Aorta (tissue), 5 donors: ENCODE measurements around the gene NRP2. TPM values are rescaled to one million over a fixed set of nuclear protein-coding genes. Genes with fewer than 3 reads are reported as not detected.

ENCODE experiments used
- ATAC-seq: fragments of 200-7000 bp; cut with Tn5 transposase; one replicate; pipeline ENCODE4 v1.9.1; 2022; ENCODE audit warnings: moderate library complexity; ENCODE audit not compliant: low FRiP score
- DNase-seq, 2 donors: peaks; one replicate each; pipeline ENCODE4 v3.0.0-alpha.2; 2020
- H3K27ac ChIP-seq, 2 donors: one replicate each; pipeline ENCODE4 v1.5.1; 2013; ENCODE audit warnings: low read length in 2 of 2, mild to moderate bottlenecking in 2 of 2, moderate library complexity in 2 of 2, control low read depth in 1 of 2, inconsistent platforms in 1 of 2, low read depth in 1 of 2
- H3K27me3 ChIP-seq, 2 donors: one replicate each; pipeline ENCODE4 v1.6.1; 2013; ENCODE audit warnings: control low read depth in 1 of 2, low read length in 1 of 2, mild to moderate bottlenecking in 1 of 2, moderate library complexity in 1 of 2; ENCODE audit not compliant: insufficient read depth in 2 of 2, control insufficient read depth in 1 of 2
- H3K36me3 ChIP-seq, 2 donors: one replicate each; pipeline ENCODE4 v1.6.1; 2013; ENCODE audit warnings: control low read depth in 1 of 2, low read length in 1 of 2, mild to moderate bottlenecking in 1 of 2; ENCODE audit not compliant: insufficient read depth in 2 of 2, control insufficient read depth in 1 of 2
- H3K4me1 ChIP-seq, 2 donors: one replicate each; pipeline ENCODE4 v1.6.1; 2013; ENCODE audit warnings: low read length in 2 of 2, control low read depth in 1 of 2, mild to moderate bottlenecking in 1 of 2, moderate library complexity in 1 of 2; ENCODE audit not compliant: insufficient read depth in 2 of 2, control insufficient read depth in 1 of 2
- H3K4me3 ChIP-seq, 2 donors: one replicate each; pipeline ENCODE4 v1.5.1; 2013; ENCODE audit warnings: low read length in 2 of 2, control low read depth in 1 of 2, mild to moderate bottlenecking in 1 of 2
- H3K9me3 ChIP-seq: one replicate; pipeline ENCODE4 v1.6.1; 2013; ENCODE audit warnings: mild to moderate bottlenecking, low read length; ENCODE audit not compliant: control insufficient read depth
- WGBS, 2 donors: extraction: QIAGEN DNeasy Blood & Tissue Kit; methylation state at CpG; one replicate each; pipeline ENCODE4 v1.1.7; 2013; 5-methylcytosine and 5-hydroxymethylcytosine counted together
- intact Hi-C, 2 donors: fragments of 100-400 bp; cut with DNase I; formaldehyde crosslinking; loops; one replicate each; pipeline versions ENCODE4 v1.14.2 to v1.15.0; 2022
- polyA plus RNA-seq, 2 donors: library from polyadenylated mRNA; stranded (reverse); fragments of 200-250 nt; gene quantifications; one replicate each; pipeline ENCODE4 v1.2.3, GENCODE V29; 2013
- total RNA-seq, 2 donors: library from RNA; stranded (reverse); fragmentation: NEBNext Ultra II Directional; extraction: Animal tissue kit (Norgen Biotek cat#: 25700); gene quantifications; one replicate each; pipeline ENCODE4 v1.2.1, GENCODE V29; 2021
- donor health status: healthy with polysubstance abuse.
- donor health status: Bipolar disorder and iron deficiency.
- donor health status: DM: no; HTN: no; CAD: no.
- donor health status: DM: no; HTN: no; CAD: no.
- donor health status: DM: yes; HTN: yes; CAD: no.

The NRP2 gene
- total and polyA plus RNA-seq, 4 donors = 13.6 to 67.3 (median 28.5) TPM

DNA sequence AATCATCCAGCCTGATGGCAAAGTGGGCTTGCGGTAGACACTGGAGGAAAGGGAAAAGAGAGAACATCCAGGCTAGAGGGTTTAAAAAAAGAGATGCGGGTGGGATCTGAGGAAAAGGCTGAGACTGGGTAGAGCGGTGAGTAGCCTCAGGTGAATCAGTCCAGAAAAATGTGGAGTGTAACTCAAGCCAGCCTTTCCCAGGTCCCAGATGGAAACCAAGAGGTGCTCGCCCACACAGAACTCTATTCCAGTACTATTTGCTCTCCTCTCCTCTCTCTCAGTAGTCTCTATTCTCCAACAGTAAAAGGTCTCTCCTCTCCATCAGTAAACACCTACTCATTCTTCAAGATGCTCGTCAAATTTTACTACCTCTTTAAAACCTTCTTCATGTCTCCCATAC, 38.3 kb upstream of the NRP2 start:
- intact Hi-C loops = no loop called here
- H3K27ac ChIP-seq = no peak overlapping the region
- H3K36me3 ChIP-seq = no peaks in the 10 kb centered on the region
- 80 to 89% methylated on average over 5 of the region's 5 CpGs for WGBS, 2 donors
- peaks cover 0 to 3% of the 10 kb centered on the region in 2 donors for H3K4me1 ChIP-seq
- no peak for DNase-seq
- no peaks in the 10 kb centered on the region for H3K27me3 ChIP-seq
- peaks cover 3% of the 10 kb centered on the region for H3K9me3 ChIP-seq
- no peak overlapping the region for H3K4me3 ChIP-seq
- ATAC-seq = no peak

DNA sequence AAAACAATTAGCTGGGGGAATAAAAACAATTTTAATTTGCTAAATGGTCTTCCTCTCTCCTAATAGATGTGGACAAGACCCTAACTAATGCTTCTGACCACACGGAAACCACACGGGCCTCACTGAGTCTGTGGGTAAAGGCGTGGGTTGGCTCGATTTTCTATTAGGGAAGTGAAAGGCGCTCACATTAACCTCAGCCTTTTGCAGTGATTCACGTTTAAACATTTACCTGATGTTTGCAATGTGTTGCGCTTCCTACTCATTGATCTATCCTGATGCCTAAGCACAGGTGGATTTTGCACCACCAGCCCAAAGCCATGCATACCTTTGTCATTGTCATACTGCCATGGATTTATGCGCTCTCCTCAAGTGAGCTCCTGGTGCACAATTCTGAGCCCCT, 35.6 kb upstream of the NRP2 start:
- 90 to 93% methylated on average over 8 of the region's 8 CpGs for WGBS, 2 donors
- Histone ChIP-seq H3K27ac (no peak overlapping the region), H3K4me3 (no peak overlapping the region)

DNA sequence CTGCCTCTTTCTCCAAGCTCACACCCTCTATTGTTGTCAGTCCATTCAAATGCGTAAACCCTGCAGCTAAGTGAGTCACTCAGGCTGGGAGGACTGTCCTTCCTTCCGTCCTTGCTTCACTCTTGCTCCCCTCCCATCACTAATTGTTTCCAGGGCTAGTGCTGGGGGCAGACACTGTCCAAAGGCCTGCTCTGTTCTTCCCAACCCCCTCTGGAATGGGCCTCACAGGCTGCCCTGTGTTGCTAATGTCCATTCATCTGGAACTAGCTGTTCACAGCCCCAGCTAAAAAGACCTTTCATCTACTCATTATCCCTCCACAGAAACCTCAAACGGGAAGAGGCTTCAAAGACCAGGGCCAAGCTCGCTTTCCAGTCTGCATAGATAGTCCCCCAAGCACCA, 31.9 kb upstream of the NRP2 start:
- Histone ChIP-seq H3K27me3 (no peaks in the 10 kb centered on the region), H3K27ac (no peak overlapping the region), H3K36me3 (no peaks in the 10 kb centered on the region), H3K4me3 (no peak overlapping the region), H3K9me3 (no peaks in the 10 kb centered on the region), H3K4me1 (no peaks in the 10 kb centered on the region)
- ATAC-seq = no peak
- WGBS, 2 donors = 83 to 92% methylated on average over 4 of the region's 4 CpGs
- intact Hi-C loops = no loop called here
- DNase-seq = no peak

More for the DNA sequence above, 35.6 kb upstream of the NRP2 start:
- H3K36me3 ChIP-seq = no peaks in the 10 kb centered on the region
- no peaks in the 10 kb centered on the region for H3K27me3 ChIP-seq
- ATAC-seq = no peak
- no peaks in the 10 kb centered on the region for H3K9me3 ChIP-seq
- peaks cover 0 to 3% of the 10 kb centered on the region in 2 donors for H3K4me1 ChIP-seq
- intact Hi-C loops = no loop called here
- no peak for DNase-seq

DNA sequence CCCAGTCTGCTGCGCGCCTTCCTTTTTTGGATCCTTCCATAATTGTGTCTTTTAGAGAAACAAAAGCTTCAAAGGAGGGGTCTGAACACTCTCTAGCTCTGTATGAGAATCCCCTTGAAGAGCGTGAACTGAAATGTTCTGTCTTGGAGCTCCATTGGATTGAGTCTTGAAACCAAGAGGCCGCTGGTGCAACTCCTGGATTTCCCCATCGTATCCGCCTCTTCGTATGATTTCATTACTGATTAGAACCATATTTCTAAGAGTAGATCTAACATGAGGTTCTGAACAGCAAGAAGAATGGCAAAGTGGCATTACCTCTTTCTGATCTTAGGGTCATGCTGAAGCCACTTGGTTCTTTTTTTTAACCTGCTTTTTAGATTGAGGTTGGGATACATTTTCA, 31.4 kb upstream of the NRP2 start:
- no peaks in the 10 kb centered on the region for H3K36me3 ChIP-seq

DNA sequence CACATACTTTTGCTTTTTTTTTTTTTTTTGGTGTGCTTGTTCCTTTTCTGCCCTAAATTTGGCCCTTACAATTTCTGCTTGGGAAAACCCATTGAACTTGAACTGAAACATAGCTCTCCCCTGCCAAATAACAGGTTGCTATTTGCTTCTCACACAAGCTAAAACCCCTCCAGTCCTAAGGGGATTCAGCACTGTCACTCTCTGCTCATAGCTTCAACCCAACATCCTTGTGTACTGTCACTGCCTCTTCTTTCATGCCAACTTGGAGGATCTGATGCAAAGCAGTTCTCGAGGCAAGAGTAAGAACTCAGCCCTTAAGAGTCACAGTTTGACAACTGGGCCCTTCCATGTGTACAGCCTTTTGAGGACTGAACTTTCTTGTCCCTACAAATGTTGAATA, 30.6 kb upstream of the NRP2 start:
- no peaks in the 10 kb centered on the region for H3K9me3 ChIP-seq
- ATAC-seq = no peak
- intact Hi-C loops = no loop called here
- H3K4me3 ChIP-seq = no peak overlapping the region
- 0% methylated on average over 1 of the region's 1 CpG for WGBS, 2 donors
- H3K4me1 ChIP-seq = no peaks in the 10 kb centered on the region
- DNase-seq = no peak
- H3K27ac ChIP-seq = no peak overlapping the region
- H3K36me3 ChIP-seq = no peaks in the 10 kb centered on the region
- no peaks in the 10 kb centered on the region for H3K27me3 ChIP-seq

More for the DNA sequence above, 31.4 kb upstream of the NRP2 start:
- Histone ChIP-seq H3K4me3 (no peak overlapping the region), H3K4me1 (no peaks in the 10 kb centered on the region), H3K27ac (no peak overlapping the region), H3K27me3 (no peaks in the 10 kb centered on the region), H3K9me3 (no peaks in the 10 kb centered on the region)
- intact Hi-C loops = no loop called here
- DNase-seq (no peak), ATAC-seq (no peak)
- WGBS, 2 donors = 97 to 98% methylated on average over 7 of the region's 7 CpGs

DNA sequence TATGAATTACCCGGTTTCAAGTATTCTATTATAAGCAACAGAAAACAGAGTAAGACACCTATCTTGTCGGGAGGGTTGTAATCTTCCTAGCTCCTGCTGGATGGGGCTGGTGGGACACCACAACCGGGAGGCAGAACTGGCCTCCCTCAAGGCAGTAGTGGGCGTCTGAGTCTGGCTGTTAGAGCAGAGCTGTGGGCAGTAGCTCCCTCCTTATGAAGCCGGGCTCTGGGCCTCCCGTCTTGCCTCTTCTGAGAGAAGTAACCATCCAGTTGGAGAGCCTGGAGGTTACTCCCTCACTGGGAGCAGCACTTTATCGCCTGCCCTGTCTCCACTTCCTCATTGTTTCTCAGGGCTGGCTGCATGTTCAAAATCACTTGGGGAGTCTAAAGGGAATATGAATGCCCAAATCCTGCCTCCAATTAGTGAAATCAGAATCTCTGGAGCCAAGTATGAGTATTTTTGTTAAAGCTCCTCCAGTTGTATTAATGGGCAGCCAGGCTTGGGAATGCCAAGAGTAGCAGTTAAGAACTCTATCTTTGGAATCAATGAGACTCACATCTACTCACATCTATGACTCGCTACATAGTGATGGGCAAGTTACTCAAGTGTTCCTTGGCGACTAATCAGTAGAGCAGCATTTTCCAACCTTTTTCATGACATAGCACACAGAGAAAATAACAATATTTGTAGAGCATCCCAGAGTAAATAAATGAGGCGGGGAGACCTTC, 27.3 kb upstream of the NRP2 start:
- Histone ChIP-seq H3K36me3 (no peaks in the 10 kb centered on the region), H3K27me3 (no peaks in the 10 kb centered on the region), H3K4me3 (no peak overlapping the region), H3K27ac (peak overlapping the region in 1 of 2 donors; percentile 60), H3K4me1 (peaks cover 0 to 5% of the 10 kb centered on the region in 2 donors), H3K9me3 (no peaks in the 10 kb centered on the region)
- ATAC-seq (no peak), DNase-seq (no peak)
- intact Hi-C loops = no loop called here
- WGBS, 2 donors = 66 to 72% methylated on average over 10 of the region's 10 CpGs

DNA sequence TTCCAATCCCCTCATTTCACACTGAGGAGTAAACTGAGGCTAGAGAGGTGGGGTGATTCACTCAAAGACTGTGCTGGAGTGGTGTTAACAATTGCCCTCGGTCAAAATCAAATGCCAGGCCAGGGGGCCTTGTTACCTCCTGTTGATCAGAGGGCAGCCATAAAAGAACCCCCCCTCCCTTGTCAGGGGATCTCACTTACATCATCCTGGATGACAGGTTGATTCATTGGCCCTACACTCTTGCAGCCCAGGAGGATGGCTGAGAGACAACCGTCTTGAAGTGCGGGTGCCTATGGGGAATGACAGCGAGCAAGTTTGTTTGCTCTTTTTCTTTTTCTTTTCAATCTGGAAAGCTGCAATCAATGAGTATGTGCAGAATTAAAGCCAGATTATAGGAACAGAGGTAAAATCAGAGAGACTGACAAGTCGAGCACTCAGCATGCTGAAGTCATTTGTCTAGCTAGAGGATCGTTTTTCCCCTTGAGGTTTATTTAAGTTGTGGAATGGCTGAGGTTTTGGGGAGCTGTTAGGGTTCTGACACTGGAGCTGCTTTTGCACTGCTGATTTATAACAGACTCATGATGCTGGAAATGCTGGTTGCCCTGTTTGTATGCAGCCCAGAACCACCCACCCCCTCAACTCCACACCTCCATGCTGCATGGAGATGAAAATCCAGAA, 26.4 kb upstream of the NRP2 start:
- no peaks in the 10 kb centered on the region for H3K27me3 ChIP-seq
- H3K9me3 ChIP-seq = no peaks in the 10 kb centered on the region
- 73 to 91% methylated on average over 6 of the region's 6 CpGs for WGBS, 2 donors
- no peak overlapping the region for H3K27ac ChIP-seq
- no peak for ATAC-seq
- H3K36me3 ChIP-seq = no peaks in the 10 kb centered on the region
- H3K4me1 ChIP-seq = peaks cover 5 to 6% of the 10 kb centered on the region in 2 donors
- DNase-seq = no peak
- H3K4me3 ChIP-seq = no peak overlapping the region
- intact Hi-C loops = no loop called here

DNA sequence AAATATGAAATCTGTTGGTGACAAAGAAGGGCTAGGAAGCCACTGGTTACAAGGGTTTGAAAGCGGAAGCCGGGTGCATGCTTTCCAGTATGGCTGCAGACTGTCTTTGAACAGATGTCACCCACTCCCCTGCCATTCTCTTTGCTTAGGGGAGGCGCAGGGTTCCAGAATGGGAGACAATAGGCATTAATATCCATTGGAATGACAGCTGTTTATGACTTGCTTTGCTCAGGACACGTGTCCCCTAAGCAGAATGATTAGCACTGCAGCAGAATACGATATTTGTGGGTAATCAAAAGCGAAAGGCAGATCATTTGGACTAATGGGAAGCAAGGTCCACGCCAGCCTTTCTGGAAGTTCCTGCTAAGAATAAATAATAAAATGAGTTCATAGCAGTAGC, 25.8 kb upstream of the NRP2 start:
- intact Hi-C loops = no loop called here
- H3K4me1 ChIP-seq = peaks cover 7% of the 10 kb centered on the region in 2 donors
- DNase-seq = no peak
- H3K27ac ChIP-seq = no peak overlapping the region
- H3K27me3 ChIP-seq = no peaks in the 10 kb centered on the region
- no peaks in the 10 kb centered on the region for H3K36me3 ChIP-seq
- no peak overlapping the region for H3K4me3 ChIP-seq
- ATAC-seq = no peak
- WGBS, 2 donors = 89 to 93% methylated on average over 7 of the region's 7 CpGs
- H3K9me3 ChIP-seq = no peaks in the 10 kb centered on the region

DNA sequence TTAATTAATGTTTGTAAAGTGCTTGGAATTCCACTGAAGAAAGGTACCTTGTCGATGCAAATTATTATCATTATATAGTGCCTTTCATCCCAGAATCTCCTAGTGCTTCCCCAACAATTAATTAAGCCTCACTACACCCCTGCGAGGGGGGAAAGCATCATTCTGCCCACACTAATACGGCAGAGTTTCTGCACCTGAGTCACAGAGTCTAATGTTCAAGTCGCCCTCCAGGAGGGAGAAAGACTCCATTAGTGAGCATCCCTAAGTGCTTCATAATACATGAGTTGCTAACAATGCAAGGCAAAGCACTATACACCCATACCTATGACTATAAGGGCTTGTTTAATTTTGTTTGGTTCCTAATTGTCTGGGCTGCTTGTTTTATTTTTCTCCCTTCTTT, 25.4 kb upstream of the NRP2 start:
- ATAC-seq (no peak), DNase-seq (no peak)
- H3K36me3 ChIP-seq = no peaks in the 10 kb centered on the region
- no peak overlapping the region for H3K27ac ChIP-seq
- no peak overlapping the region for H3K4me3 ChIP-seq
- WGBS, 2 donors = 83 to 86% methylated on average over 4 of the region's 4 CpGs
- H3K9me3 ChIP-seq = no peaks in the 10 kb centered on the region
- H3K4me1 ChIP-seq = peaks cover 7% of the 10 kb centered on the region in 2 donors
- intact Hi-C loops = no loop called here
- H3K27me3 ChIP-seq = no peaks in the 10 kb centered on the region
